Measurements from ENCODE around the gene BMP2K. TPM values are rescaled to one million over a fixed set of nuclear protein-coding genes. Genes with fewer than 3 reads are reported as not detected.
"Not testable (repeated sequence)": the region's sequence is repeated elsewhere in the genome, so short reads cannot be mapped to it uniquely, and the experiment has no call there.

The BMP2K gene
- total and polyA plus RNA-seq, 2 donors, result 7.6 to 106 TPM

DNA sequence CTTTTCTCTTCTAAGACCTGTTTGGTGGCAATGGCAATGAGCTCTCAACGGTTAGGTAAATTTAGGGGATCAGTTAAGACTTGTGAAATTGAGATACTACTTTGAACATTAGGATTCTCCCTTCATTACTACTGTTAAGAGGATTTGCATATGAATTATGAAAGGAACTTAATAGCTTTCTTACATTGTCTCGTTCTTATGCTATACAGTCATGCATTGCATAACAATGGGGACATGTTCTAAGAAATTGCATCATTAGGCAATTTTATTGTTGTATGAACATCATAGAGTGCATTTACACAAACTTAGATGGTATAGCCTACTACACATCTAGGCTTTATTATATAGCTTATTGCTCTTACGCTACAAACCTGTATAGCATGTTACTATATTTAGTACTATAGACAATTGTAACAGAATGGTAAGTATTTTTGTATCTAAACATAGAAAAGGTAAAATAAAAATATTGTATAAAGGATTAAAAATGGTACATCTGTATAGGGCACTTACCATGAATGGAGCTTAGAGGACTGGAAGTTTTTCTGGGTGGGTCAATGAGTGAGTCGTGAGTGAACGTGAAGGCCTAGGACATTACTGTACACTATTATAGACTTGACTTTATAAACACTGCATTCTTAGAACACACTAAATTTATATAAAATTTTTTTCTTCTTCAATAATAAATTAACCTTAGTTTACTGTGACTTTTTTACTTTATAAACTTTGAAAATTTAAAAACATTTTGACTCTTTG is 100.6 kb downstream of the BMP2K start:
- Histone ChIP-seq H3K4me1 (ENCODE audit: insufficient read depth) (no peaks in the 10 kb centered on the region), H3K36me3 (ENCODE audit: insufficient read depth) (peaks cover 3% of the 10 kb centered on the region), H3K27ac (ENCODE audit: low read depth) (no peak overlapping the region), H3K4me3 (ENCODE audit: low read depth, low read length) (no peak overlapping the region)
- DNase-seq (ENCODE audit: extremely low spot score), result no peak
- WGBS, result 90% methylated on average over 5 of the region's 5 CpGs

DNA sequence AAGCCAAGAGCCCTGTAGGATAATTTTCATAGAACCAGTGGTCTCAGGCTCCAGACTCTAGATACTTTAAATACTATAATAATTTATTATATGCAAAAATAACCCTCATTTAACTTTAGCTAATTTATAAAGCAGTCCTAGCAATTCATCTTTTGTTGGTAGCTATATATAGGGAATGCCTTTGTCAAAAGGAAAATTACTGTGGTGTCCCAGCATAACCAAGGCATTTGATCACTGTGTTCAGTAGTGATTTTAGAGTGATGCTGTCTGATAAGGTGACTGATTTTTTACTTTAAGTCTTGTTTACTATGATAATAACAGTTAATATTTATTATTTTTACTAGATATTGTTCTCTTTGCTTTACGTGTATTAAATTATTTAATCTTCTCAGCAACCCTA is 101.9 kb downstream of the BMP2K start:
- 97% methylated on average over 1 of the region's 1 CpG for WGBS
- H3K4me3 ChIP-seq (ENCODE audit: low read depth, low read length), result no peak overlapping the region
- no peaks in the 10 kb centered on the region for H3K4me1 ChIP-seq (ENCODE audit: insufficient read depth)
- peaks cover 3% of the 10 kb centered on the region for H3K36me3 ChIP-seq (ENCODE audit: insufficient read depth)
- DNase-seq (ENCODE audit: extremely low spot score), result no peak
- no peak overlapping the region for H3K27ac ChIP-seq (ENCODE audit: low read depth)

DNA sequence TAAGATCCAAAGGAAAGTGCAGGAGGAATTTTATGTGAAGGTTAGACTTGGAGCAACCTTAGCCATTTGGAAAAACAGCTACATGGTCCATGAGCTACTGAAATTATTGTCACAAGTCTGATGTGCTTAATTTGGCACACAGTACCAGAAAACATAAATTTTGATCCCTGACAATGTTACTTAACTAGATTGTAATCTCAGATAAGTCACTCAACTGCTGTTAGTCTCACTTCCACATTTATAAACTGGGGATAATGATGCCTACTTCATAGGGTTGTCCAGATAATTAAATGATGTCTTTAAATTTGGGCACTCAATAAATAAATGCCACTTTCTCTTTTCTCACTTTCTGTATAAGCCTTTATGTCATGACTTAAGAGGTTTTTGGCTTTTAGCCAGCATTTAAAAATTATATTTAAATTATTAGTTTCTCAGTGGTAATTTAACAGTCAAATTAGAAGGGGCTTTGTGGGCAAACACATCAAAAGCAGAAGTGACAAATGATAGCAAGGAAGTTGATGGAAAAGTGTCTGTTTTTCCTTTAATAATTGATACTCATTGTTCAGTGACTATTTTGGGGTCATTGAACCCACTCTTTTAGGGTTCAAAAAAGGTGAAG is 104.8 kb downstream of the BMP2K start:
- Histone ChIP-seq H3K4me1 (ENCODE audit: insufficient read depth) (no peaks in the 10 kb centered on the region), H3K27ac (ENCODE audit: low read depth) (no peak overlapping the region), H3K4me3 (ENCODE audit: low read depth, low read length) (no peak overlapping the region), H3K36me3 (ENCODE audit: insufficient read depth) (peaks cover 5% of the 10 kb centered on the region)
- no peak for DNase-seq (ENCODE audit: extremely low spot score)

DNA sequence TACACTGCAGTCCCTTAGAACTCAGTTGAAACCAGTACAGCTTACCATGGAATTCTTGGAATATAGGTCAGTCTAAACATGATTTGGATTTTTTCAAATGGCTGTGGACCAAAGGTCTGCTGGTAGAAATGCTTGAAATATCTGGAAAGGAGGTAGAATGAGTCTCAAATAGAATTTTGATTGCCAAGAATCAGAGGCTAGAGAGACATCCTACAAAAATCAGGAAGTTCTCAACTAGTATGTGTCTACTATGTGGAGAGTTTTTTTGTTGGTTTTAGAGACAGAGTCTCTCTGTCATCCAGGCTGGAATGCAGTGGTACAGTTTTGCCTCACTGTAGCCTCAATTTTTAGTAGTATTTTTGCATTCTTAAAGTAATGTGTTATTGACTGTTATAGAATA is 109.4 kb downstream of the BMP2K start:
- H3K4me1 ChIP-seq (ENCODE audit: insufficient read depth), result no peaks in the 10 kb centered on the region
- no peak for DNase-seq (ENCODE audit: extremely low spot score)
- no peak overlapping the region for H3K4me3 ChIP-seq (ENCODE audit: low read depth, low read length)
- no peak overlapping the region for H3K27ac ChIP-seq (ENCODE audit: low read depth)
- peaks cover 5% of the 10 kb centered on the region for H3K36me3 ChIP-seq (ENCODE audit: insufficient read depth)

DNA sequence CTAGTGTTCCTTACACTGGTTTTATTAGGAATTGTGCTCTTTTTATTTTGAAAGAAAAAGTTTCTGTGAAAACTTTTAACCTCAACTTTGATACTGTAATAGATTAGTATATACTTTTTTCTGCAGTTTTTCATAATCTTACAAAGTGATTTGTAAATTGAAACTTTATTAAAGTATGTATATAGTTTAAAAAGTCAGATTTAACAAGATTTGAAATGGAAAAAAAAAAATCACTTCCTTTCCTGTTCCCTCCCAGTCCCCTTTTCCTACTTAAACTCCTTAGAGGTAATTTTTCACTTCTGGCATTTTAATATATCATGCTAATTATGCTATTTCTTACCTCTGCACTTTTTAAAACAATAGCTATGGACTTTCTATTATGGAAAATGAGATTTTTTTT is 113.8 kb downstream of the BMP2K start:
- no peak for DNase-seq (ENCODE audit: extremely low spot score)
- Histone ChIP-seq H3K4me3 (ENCODE audit: low read depth, low read length) (no peak overlapping the region), H3K4me1 (ENCODE audit: insufficient read depth) (no peaks in the 10 kb centered on the region), H3K27ac (ENCODE audit: low read depth) (no peak overlapping the region), H3K36me3 (ENCODE audit: insufficient read depth) (no peaks in the 10 kb centered on the region)

DNA sequence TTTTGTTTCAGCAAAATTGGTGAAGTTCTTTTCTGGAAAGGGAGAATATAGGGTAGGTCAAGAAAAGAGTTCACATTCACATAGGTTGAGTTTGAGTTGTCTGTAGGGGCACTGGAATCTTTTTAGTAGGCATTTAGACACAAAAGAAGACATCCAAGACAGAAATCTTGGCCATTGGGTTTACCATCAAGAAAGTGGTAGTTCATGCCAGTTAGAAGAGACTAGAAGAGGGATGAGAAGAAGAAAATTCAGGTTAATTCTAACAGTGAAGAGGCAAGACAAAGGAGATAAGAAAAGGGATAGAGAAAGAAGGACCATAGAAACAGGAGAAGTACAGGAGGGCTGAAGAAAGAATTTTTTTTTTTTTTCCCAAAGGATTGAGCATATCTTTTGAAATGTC is 123.2 kb downstream of the BMP2K start:
- no peak for DNase-seq (ENCODE audit: extremely low spot score)
- no peaks in the 10 kb centered on the region for H3K4me1 ChIP-seq (ENCODE audit: insufficient read depth)
- no peak overlapping the region for H3K4me3 ChIP-seq (ENCODE audit: low read depth, low read length)
- H3K27ac ChIP-seq (ENCODE audit: low read depth), result no peak overlapping the region
- no peaks in the 10 kb centered on the region for H3K36me3 ChIP-seq (ENCODE audit: insufficient read depth)

DNA sequence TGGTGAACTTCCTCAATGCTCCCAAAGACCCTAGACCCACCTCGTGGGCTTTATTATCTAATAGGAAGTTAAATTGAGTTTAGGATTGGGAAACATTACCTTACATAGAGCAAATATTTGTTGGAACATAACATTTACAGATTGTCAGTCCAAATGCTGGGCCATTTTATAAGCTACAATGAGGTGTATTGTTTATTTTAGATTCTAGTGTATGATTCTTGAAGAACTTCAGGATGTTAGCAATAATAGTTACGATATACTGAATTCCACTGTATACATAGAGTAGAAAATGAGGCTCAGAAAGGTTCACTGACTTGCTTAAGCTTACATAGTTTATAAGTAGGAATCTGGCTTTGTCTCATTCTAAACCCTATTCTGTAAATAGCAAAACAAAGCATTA is 125.7 kb downstream of the BMP2K start:
- no peaks in the 10 kb centered on the region for H3K36me3 ChIP-seq (ENCODE audit: insufficient read depth)
- no peak for DNase-seq (ENCODE audit: extremely low spot score)
- H3K4me1 ChIP-seq (ENCODE audit: insufficient read depth), result no peaks in the 10 kb centered on the region
- WGBS, result 52% methylated on average over 2 of the region's 2 CpGs
- H3K27ac ChIP-seq (ENCODE audit: low read depth), result no peak overlapping the region
- no peak overlapping the region for H3K4me3 ChIP-seq (ENCODE audit: low read depth, low read length)

DNA sequence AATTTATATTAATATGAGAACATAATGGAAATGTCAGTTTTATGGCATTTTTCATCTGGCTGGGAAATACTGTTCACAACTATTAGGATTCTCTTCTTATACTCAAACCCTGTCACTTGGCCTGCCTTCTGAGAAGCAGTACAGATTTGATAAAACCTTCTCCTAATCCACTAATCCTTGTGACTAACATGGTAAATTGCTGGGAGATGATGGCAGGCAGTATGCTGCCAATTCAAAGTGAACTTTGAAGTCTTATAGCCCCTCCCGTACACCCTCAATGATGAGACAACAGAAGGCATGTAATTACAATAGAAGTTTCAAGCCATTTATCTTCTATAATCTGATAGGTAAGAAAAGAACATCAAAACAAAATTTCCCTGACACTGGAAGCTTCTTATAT is 126.1 kb downstream of the BMP2K start:
- no peak for DNase-seq (ENCODE audit: extremely low spot score)
- H3K4me1 ChIP-seq (ENCODE audit: insufficient read depth), result no peaks in the 10 kb centered on the region
- no peak overlapping the region for H3K4me3 ChIP-seq (ENCODE audit: low read depth, low read length)
- 71% methylated on average over 1 of the region's 1 CpG for WGBS
- H3K27ac ChIP-seq (ENCODE audit: low read depth), result no peak overlapping the region
- no peaks in the 10 kb centered on the region for H3K36me3 ChIP-seq (ENCODE audit: insufficient read depth)

DNA sequence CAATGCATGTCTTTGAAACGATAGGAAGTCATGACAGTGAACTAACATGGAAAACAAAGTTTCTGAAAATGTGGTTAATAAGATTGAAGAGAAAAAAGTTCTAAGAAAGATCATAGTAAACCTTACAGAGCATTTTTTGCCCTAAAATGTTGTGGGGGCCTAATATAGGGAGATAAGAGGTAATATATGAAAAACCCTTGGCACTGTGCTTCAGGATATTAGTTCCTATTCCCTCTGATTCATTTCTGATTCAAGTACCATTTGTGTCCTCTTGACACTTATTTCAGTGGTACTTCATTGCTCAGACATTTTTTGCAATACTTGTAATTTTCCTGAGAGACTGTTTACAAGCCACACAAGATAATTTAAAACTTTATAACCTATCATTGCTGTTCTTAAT is 128.0 kb downstream of the BMP2K start:
- no peak overlapping the region for H3K4me3 ChIP-seq (ENCODE audit: low read depth, low read length)
- H3K36me3 ChIP-seq (ENCODE audit: insufficient read depth), result no peaks in the 10 kb centered on the region
- WGBS, result 57% methylated on average over 1 of the region's 1 CpG
- no peak for DNase-seq (ENCODE audit: extremely low spot score)
- no peak overlapping the region for H3K27ac ChIP-seq (ENCODE audit: low read depth)
- no peaks in the 10 kb centered on the region for H3K4me1 ChIP-seq (ENCODE audit: insufficient read depth)

DNA sequence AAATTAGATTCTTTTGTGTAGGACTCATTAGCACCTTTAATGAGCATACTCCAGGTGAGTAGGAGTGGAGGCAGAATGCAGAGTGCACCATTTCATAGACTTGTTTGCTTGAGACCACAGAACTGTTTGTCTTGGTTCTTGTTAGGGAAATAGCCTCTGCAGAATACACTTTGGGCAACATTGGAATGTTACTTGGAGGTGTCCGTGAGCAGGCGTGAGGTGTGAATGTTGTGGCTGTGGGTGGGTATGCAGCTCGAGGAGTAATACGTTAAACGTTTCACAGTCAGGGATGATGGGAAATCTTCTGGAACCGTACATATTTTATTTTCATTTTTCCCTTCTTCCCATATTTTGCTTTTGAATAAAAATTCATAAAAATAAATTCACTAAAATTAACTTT is 131.5 kb downstream of the BMP2K start:
- Histone ChIP-seq H3K36me3 (ENCODE audit: insufficient read depth) (peaks cover 2% of the 10 kb centered on the region), H3K4me3 (ENCODE audit: low read depth, low read length) (no peak overlapping the region), H3K27ac (ENCODE audit: low read depth) (no peak overlapping the region), H3K4me1 (ENCODE audit: insufficient read depth) (no peaks in the 10 kb centered on the region)
- DNase-seq (ENCODE audit: extremely low spot score), result no peak
- 96% methylated on average over 6 of the region's 6 CpGs for WGBS

DNA sequence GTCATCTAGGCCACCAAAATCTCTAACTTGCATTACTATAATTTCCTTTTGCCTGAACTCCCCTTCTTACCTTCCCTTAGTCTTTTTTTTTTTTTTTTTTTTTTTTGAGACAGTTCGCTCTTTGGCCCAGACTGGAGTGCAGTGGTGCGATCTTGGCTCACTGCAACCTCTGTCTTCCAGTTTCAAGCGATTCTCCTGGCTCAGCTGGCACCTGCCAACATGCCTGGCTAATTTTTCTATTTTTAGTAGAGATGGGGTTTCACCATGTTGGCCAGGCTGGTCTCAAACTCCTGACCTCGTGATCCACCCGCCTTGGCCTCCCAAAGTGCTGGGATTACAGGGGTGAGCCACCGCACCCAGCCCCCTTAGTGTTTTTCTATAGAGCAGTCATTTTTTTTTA is 132.8 kb downstream of the BMP2K start:
- H3K36me3 ChIP-seq (ENCODE audit: insufficient read depth); DNase-seq (ENCODE audit: extremely low spot score); H3K27ac ChIP-seq (ENCODE audit: low read depth); H3K4me1 ChIP-seq (ENCODE audit: insufficient read depth); H3K4me3 ChIP-seq (ENCODE audit: low read depth, low read length): not testable (repeated sequence)
- WGBS, result 97% methylated on average over 6 of the region's 6 CpGs

DNA sequence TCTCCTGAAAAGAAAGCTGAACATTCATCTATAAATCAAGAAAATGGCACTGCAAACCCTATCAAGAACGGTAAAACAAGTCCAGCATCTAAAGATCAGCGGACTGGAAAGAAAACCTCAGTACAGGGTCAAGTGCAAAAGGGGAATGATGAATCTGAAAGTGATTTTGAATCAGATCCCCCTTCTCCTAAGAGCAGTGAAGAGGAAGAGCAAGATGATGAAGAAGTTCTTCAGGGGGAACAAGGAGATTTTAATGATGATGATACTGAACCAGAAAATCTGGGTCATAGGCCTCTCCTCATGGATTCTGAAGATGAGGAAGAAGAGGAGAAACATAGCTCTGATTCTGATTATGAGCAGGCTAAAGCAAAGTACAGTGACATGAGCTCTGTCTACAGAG is 134.5 kb downstream of the BMP2K start:
- no peak for DNase-seq (ENCODE audit: extremely low spot score)
- peaks cover 2% of the 10 kb centered on the region for H3K36me3 ChIP-seq (ENCODE audit: insufficient read depth)
- no peaks in the 10 kb centered on the region for H3K4me1 ChIP-seq (ENCODE audit: insufficient read depth)
- H3K4me3 ChIP-seq (ENCODE audit: low read depth, low read length), result no peak overlapping the region
- no peak overlapping the region for H3K27ac ChIP-seq (ENCODE audit: low read depth)
- 97% methylated on average over 2 of the region's 2 CpGs for WGBS

DNA sequence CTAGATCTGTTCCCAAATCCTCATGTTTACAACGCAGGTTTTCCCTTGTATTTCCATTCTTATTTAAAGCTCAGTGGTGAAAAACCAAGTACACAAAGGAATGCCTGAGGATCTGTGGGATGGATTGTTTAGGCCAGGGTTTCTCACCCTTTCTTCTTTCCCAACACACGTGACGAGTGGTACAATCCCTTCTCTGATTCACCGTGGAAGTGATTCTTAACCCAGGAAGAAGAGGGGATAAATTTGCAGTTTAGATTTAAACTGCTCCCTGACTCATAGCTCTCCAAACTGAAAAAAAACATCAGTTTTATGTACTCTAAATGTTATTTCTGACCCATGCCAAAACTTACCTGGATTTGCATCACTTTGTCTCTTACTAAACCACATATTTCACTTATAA is 146.1 kb downstream of the BMP2K start:
- 88% methylated on average over 4 of the region's 4 CpGs for WGBS
- H3K27ac ChIP-seq (ENCODE audit: low read depth), result no peak overlapping the region
- no peaks in the 10 kb centered on the region for H3K36me3 ChIP-seq (ENCODE audit: insufficient read depth)
- H3K4me1 ChIP-seq (ENCODE audit: insufficient read depth), result peaks cover 2% of the 10 kb centered on the region
- no peak for DNase-seq (ENCODE audit: extremely low spot score)
- no peak overlapping the region for H3K4me3 ChIP-seq (ENCODE audit: low read depth, low read length)

DNA sequence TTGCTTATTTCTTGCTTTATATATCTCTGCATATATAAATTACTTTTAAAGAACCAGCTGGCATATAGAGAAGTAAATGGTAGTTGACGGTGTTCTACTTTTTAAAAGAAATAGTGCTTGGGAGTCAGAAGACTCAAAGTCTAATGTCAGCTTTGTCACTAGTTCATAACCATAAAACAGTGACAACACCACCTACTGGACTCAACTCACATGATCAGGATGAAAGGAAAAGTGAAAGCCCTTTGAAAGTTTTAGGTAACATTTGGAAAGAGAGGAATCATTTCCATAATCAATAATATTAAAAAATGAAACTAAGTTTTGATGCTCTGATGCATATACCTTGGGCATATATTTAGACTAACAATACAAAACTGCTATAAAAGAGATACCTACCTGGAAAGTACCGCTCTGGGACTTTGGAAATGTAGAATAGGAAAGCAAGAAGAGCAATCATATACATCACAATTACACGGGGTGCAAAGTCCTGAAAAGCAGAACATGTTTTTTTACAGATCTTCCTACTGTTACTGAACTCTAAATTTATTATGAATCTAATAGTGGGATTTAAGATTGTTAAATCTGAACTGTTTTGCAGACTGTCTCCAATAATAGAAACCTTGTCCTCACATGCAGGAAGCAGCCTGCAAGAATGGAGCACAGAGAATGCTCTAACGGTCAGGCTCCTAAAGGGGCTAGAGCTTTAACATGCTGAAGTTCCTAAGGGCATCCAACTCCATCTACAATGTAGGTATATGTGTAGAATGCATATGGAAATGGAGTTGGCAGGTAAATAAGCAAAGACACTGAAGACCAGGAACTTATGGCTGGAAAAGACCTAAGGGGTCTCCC is 147.5 kb downstream of the BMP2K start:
- Histone ChIP-seq H3K36me3 (ENCODE audit: insufficient read depth) (no peaks in the 10 kb centered on the region), H3K4me1 (ENCODE audit: insufficient read depth) (peaks cover 2% of the 10 kb centered on the region), H3K4me3 (ENCODE audit: low read depth, low read length) (no peak overlapping the region), H3K27ac (ENCODE audit: low read depth) (no peak overlapping the region)
- no peak for DNase-seq (ENCODE audit: extremely low spot score)
- 81% methylated on average over 4 of the region's 4 CpGs for WGBS
